GM12873 (cell line): Measurements from ENCODE around the gene DCBLD1.

Source experiments
- TF ChIP-seq, protein P1 (sequence below): IDR thresholded peaks from 2 replicates; pipeline ENCODE4 v1.5.1; 2012; ENCODE audit warnings: low read depth, mild to moderate bottlenecking, moderate library complexity, low read length, control low read depth; ENCODE audit not compliant: insufficient read depth; ENCODE audit errors: missing control alignments

Gene DCBLD1

DNA sequence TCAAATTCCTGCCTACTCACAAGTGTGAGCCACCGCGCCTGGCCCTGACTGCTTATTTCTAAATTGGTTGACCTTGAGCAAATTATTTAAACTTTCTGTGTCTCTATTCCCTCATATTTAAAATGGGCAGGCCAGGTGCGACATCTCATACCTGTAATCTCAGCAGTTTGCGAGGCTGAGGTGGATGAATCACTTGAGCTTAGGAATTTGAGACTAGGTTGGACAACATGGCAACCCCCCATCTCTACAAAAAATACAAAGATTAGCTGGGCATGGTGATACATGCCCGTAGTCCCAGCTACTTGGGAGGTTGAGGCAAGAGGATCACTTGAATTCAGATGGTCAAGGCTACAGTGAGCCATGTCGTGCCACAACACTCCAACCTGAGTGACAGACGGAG, 26.5 kb downstream of the DCBLD1 start:
- TF ChIP-seq, protein P1, sequence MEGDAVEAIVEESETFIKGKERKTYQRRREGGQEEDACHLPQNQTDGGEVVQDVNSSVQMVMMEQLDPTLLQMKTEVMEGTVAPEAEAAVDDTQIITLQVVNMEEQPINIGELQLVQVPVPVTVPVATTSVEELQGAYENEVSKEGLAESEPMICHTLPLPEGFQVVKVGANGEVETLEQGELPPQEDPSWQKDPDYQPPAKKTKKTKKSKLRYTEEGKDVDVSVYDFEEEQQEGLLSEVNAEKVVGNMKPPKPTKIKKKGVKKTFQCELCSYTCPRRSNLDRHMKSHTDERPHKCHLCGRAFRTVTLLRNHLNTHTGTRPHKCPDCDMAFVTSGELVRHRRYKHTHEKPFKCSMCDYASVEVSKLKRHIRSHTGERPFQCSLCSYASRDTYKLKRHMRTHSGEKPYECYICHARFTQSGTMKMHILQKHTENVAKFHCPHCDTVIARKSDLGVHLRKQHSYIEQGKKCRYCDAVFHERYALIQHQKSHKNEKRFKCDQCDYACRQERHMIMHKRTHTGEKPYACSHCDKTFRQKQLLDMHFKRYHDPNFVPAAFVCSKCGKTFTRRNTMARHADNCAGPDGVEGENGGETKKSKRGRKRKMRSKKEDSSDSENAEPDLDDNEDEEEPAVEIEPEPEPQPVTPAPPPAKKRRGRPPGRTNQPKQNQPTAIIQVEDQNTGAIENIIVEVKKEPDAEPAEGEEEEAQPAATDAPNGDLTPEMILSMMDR: no peak

- TF ChIP-seq, protein P1: no peak
Observed at GRCh38 chr6:117512056-117512828, 29.8 kb downstream of the DCBLD1 start.

DNA sequence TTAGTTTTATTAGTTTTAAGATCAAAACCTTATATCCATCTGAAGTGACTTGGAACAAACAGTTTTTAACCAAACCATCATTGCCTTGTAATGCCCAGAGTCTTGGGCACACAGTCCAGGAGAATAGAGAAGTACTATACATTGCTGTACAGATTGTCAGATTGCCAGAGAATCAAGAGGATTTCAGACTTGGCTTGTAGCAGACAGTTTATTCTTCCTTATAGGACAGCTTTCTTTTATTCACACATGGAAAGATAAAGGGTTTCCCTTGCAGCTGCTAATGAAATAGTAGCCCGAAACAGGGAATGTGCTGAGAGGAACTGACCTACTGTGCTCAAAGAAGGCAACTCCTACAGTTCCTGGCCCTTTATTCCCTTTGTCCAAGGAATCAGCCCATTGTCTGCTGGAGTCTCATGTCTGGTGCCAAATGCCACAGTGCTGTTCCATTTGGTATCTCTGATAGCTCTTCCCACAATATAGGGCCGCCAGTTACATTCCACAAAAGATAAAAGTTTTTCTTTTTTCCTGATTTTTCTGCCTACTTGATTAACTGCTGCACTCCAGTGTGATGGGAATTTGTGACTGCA, 30.6 kb downstream of the DCBLD1 start:
- TF ChIP-seq, protein P1: no peak

DNA sequence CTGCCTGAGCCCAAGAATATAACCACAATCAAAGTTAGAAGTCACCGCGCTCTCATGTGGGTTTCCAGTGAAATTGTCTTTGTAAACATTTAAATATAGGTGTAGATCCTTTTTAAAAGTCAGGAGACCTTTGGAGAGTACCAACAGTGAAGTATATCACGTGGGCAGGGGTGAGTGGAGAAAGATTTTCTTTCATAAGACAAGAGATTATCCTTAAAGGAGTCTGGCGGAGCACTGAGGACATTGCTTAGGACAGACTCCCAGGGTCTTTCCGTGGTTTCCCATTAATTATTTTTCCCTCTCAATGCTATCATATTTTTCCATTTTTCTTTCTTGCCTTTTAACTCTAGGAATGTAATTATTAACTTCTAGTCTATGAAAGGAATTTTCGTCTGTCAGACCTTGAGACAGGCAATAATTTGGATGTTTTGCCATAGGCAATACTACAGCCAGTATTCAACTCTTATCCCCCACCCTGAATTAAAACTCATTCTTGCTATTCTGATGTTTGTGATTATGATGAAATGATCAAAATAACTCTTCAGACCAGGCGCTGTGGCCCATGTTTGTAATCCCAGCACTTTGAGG, 31.4 kb downstream of the DCBLD1 start:
- TF ChIP-seq, protein P1: no peak

GRCh38 chr6:117514655-117515054, 32.2 kb downstream of the DCBLD1 start:
- TF ChIP-seq, protein P1: no peak

- TF ChIP-seq, protein P1: no peak
Observed at GRCh38 chr6:117515326-117515725, 32.9 kb downstream of the DCBLD1 start.

GRCh38 chr6:117518870-117519269, 36.4 kb downstream of the DCBLD1 start:
- TF ChIP-seq, protein P1: no peak
